Astrocyte of the spinal cord (primary cell): ENCODE measurements around the gene CD274.

ENCODE experiments used
- DNase-seq: peaks from one replicate; pipeline ENCODE4 v3.0.0; 2011; ENCODE audit warnings: low read depth, low spot score
- H3K4me3 ChIP-seq: 2 replicates; pipeline ENCODE4 v1.5.1; 2011; ENCODE audit warnings: low read depth, mild to moderate bottlenecking, low read length, moderate library complexity
- CTCF ChIP-seq: IDR thresholded peaks from 2 replicates; pipeline ENCODE4 v1.5.1; 2012; ENCODE audit warnings: low read depth, mild to moderate bottlenecking, low read length, inconsistent platforms
- in situ Hi-C: cut with HindIII; loops from 2 replicates; pipeline ENCODE4 v1.10.0; 2017; ENCODE audit warnings: low sequenced_read_pairs

Gene CD274

GRCh38 chr9:5479994-5480694 is 29.8 kb downstream of the CD274 start:
- DNase-seq = no peak
- no peak for TF ChIP-seq CTCF
- in situ Hi-C loops = no loop called here

GRCh38 chr9:5480919-5481318 is 30.6 kb downstream of the CD274 start:
- no peak for DNase-seq
- TF ChIP-seq CTCF = no peak
- H3K4me3 ChIP-seq = no peak overlapping the region
- in situ Hi-C loops = no loop called here

More at GRCh38 chr9:5479994-5480694, 29.8 kb downstream of the CD274 start:
- H3K4me3 ChIP-seq = no peak overlapping the region

GRCh38 chr9:5481322-5482040 is 31.1 kb downstream of the CD274 start:
- peak; percentile 6 for TF ChIP-seq CTCF
- in situ Hi-C loops = no loop called here
- no peak overlapping the region for H3K4me3 ChIP-seq
- DNase-seq = no peak

- in situ Hi-C loops = no loop called here
- no peak for TF ChIP-seq CTCF
- H3K4me3 ChIP-seq = no peak overlapping the region
- DNase-seq = no peak
Measured at GRCh38 chr9:5482194-5482593, 31.9 kb downstream of the CD274 start.

- in situ Hi-C loops = no loop called here
- TF ChIP-seq CTCF = no peak
- DNase-seq = no peak
Measured at GRCh38 chr9:5483306-5483705, 33.0 kb downstream of the CD274 start.

GRCh38 chr9:5485378-5486085 is 35.2 kb downstream of the CD274 start:
- no peak for DNase-seq
- H3K4me3 ChIP-seq = no peak overlapping the region
- in situ Hi-C loops = no loop called here
- TF ChIP-seq CTCF = no peak

More at GRCh38 chr9:5483306-5483705, 33.0 kb downstream of the CD274 start:
- H3K4me3 ChIP-seq = no peak overlapping the region
